T-helper 17 cell (primary cell): ENCODE measurements around the gene GYPE. TPM values are rescaled to one million over a fixed set of nuclear protein-coding genes. Genes with fewer than 3 reads are reported as not detected.
"Not testable (repeated sequence)": the region's sequence is repeated elsewhere in the genome, so short reads cannot be mapped to it uniquely, and the experiment has no call there.

Source experiments
- ATAC-seq: fragments of 150-1000 bp; cut with Tn5 transposase; 2 replicates; pipeline ENCODE4 v1.10.0; 2021; ENCODE audit warnings: mild to moderate bottlenecking, moderate library complexity
- DNase-seq, 3 donors: peaks; one replicate each; pipeline versions ENCODE4 v3.0.0 to v3.0.0-alpha.2; 2020 to 2021
- H3K9me3 ChIP-seq: one replicate; pipeline ENCODE4 v1.7.0; 2013; ENCODE audit warnings: low read length, mild to moderate bottlenecking; ENCODE audit not compliant: control insufficient read depth, poor library complexity, severe bottlenecking
- H3K27ac Mint-ChIP-seq: one replicate; pipeline ENCODE4 v1.8.0; 2022; ENCODE audit warnings: mild to moderate bottlenecking, moderate library complexity, mixed read lengths
- H3K27me3 Mint-ChIP-seq: one replicate; pipeline ENCODE4 v1.8.0; 2022; ENCODE audit warnings: mixed read lengths
- H3K36me3 Mint-ChIP-seq: one replicate; pipeline ENCODE4 v1.8.0; 2022; ENCODE audit warnings: low read depth, mixed read lengths
- H3K4me1 Mint-ChIP-seq: one replicate; pipeline ENCODE4 v1.8.0; 2022; ENCODE audit warnings: mild to moderate bottlenecking, mixed read lengths
- H3K4me3 Mint-ChIP-seq: one replicate; pipeline ENCODE4 v1.8.0; 2022; ENCODE audit warnings: mild to moderate bottlenecking, moderate library complexity, mixed read lengths
- total RNA-seq, 4 donors: library from RNA in 2 of 4; stranded (reverse) in 2 of 4; gene quantifications; one replicate each; pipeline ENCODE4 v1.2.3 and lab custom pipeline; 2022 to 2026

GYPE gene
- total RNA-seq (not detected), total RNA-seq (lab: John Stamatoyannopoulos, UW) (0 to 0.38 reads per million in 2 donors)

DNA sequence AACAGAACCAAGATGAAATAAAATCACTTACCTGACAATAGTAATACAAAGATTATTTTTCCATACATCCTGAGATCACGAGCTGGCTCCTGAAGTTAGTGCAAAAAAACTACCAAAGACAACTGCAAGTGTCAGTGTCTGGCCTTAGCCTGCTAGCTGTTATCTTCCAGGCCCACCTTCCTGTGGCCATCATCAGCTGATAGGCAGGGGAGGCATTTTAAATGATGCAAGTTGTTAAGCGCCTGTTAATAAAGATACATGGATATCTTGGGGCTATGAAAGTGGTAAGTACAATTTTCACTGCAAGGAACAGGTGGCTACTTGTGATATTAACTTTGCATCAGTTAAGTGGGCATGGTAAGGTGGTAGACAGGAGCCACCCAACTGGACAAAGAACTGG is at the start of gene GYPE:
GYPE (minus strand) TSS at position 120 of the 400 bp plus-strand sequence; CDS start at position 68, 52 bp downstream.
- H3K4me3 Mint-ChIP-seq, H3K4me1 Mint-ChIP-seq, DNase-seq, H3K27ac Mint-ChIP-seq, H3K36me3 Mint-ChIP-seq, ATAC-seq, H3K9me3 ChIP-seq: not testable (repeated sequence)
- peaks cover 17% of the 10 kb centered on the region for H3K27me3 Mint-ChIP-seq

DNA sequence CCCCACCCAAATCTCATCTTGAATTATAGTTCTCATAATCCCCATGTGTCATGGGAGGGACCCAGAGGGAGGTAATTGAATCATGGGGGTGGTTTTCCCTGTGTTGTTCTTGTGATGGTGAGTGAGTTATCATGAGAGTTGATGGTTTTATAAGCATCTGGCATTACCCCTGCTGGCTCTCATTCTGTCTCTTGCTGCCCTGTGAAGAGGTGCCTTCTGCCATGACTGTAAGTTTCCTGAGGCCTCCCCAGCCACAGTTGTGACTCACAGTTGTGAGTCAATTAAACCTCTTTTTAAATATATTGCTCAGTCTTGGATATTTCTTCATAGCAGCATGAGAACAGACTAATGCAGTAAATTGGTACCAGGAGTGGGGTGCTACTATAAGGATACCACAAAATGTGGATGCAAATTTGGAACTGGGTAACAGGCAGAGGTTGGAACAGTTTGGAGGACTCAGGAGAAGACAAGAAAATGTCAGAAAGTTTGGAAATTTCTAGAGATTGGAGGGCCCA is 46.2 kb upstream of the GYPE start:
- ATAC-seq: not testable (repeated sequence)

DNA sequence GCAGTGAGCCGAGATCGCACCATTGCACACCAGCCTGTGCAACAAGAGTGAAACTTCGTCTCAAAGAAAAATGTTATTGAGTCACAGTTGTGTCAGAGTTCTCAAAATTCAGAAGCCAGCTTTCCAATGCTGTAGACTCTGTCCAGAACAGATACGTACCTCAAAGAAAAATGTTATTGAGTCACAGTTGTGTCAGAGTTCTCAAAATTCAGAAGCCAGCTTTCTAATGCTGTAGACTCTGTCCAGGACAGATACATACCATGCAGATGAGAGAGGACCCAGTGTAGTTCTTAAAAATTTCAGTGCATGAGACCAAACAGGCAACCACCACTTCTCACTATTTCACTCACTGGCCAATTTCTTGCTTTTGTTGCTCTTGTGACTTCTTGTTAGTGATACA is 45.6 kb upstream of the GYPE start:
- H3K4me3 Mint-ChIP-seq, DNase-seq, H3K36me3 Mint-ChIP-seq, ATAC-seq, H3K27me3 Mint-ChIP-seq, H3K4me1 Mint-ChIP-seq, H3K9me3 ChIP-seq, H3K27ac Mint-ChIP-seq: not testable (repeated sequence)

More for the DNA sequence above, 46.2 kb upstream of the GYPE start:
- not testable (repeated sequence) for H3K27ac Mint-ChIP-seq, DNase-seq, H3K27me3 Mint-ChIP-seq, H3K36me3 Mint-ChIP-seq, H3K9me3 ChIP-seq, H3K4me1 Mint-ChIP-seq, H3K4me3 Mint-ChIP-seq

DNA sequence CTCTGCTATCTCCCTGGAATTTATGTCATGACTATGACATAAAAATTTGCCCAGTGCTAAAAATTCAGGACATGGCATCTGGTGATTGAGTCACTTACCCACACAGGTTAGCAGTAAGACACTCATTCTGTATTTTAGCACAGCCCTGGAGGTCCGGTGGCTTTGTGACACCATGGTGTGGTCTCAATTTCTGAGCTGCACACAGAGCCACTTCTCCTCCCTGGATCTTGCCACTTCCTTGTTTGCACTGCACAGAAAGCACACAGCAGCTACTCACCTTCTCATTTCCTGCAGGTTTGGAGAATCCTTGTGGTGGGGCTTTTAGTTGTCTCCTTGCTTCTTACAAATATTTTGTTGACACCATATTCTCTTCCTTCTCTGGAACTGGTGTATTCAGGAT is 44.8 kb upstream of the GYPE start:
- H3K27ac Mint-ChIP-seq, H3K27me3 Mint-ChIP-seq, DNase-seq, ATAC-seq, H3K36me3 Mint-ChIP-seq, H3K4me1 Mint-ChIP-seq, H3K9me3 ChIP-seq, H3K4me3 Mint-ChIP-seq: not testable (repeated sequence)

DNA sequence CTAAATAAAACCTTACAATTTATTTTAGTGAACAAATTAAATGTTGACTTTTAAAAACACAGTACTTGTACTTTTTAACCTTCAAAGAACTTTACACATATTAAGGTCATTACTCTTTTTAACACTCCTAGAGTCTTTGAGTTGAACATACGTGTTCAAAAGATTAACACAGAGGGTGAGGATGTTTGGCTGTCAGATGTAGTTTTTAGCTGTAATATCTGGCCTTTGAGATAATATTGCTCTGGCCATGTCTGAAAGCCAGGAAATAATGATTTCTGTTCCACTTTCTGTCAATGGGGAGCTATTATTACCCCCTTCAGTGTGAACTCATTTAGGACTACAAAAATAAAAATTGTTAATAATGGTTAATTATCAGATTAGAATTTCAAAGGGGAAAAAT is 42.1 kb upstream of the GYPE start:
- H3K27ac Mint-ChIP-seq, H3K9me3 ChIP-seq, DNase-seq, H3K4me1 Mint-ChIP-seq, ATAC-seq, H3K27me3 Mint-ChIP-seq, H3K4me3 Mint-ChIP-seq, H3K36me3 Mint-ChIP-seq: not testable (repeated sequence)

DNA sequence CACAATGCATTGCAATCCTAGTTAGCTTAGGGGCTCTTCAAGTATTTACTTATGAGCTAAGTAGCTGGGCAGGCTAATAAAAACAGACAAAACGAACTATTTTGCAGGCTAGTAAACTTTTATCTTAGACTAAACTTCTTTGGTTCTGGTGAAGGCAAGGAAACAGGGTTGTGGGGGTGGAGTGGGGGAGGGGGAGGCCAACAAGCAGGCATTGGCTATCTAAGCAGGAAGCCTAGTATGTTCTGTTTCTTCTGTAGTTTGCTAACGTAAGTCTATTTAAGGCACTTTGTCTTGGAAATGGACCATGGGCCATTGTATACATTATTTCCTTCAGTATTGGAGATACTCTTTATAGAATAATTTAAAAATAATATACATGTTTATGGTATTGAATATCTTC is 35.3 kb upstream of the GYPE start:
- H3K4me3 Mint-ChIP-seq, H3K27ac Mint-ChIP-seq, H3K4me1 Mint-ChIP-seq, H3K9me3 ChIP-seq, H3K27me3 Mint-ChIP-seq, H3K36me3 Mint-ChIP-seq, ATAC-seq, DNase-seq: not testable (repeated sequence)

DNA sequence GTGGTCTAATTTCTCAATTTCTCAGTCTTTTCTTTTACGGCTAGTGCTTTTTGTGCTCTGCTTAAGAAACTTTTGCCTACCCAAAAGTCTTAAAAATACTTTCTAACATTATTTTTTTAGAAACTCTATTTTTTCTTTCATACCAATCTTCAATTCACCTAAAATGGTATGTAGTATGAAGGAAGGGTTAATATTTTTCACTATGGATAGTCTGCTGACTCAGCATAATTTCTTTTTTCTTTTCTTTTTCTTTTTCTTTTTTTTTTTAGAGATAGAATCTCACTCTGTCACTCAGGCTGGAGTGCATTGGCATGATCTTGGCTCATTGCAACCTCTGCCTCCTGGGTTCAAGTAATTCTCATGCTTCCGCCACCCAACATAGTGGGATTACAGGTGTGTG is 34.2 kb upstream of the GYPE start:
- ATAC-seq (no peak), DNase-seq (no peak)
- Mint-ChIP-seq H3K36me3 (no peaks in the 10 kb centered on the region), H3K27me3 (peaks cover 2% of the 10 kb centered on the region), H3K4me1 (no peaks in the 10 kb centered on the region), H3K27ac (no peak overlapping the region), H3K4me3 (no peak overlapping the region)
- no peaks in the 10 kb centered on the region for H3K9me3 ChIP-seq

DNA sequence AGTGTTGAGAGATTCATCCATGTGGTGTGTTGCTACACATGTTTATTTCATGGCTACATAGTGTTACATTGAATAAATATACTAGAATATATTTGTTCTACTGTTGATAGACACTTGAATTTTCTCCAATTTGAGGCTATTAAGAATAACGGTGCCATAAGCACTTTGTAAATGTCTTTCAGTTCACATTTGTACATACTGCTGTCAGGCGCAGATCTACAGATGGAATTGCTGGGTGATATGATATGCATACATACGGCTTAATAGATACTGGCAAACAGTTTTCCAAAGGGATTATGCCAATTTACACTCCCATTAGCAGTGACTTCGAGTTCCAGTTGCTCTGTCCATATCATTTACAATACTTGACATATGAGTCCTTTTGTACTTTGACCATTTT is 33.5 kb upstream of the GYPE start:
- DNase-seq, H3K36me3 Mint-ChIP-seq, H3K9me3 ChIP-seq, ATAC-seq, H3K27ac Mint-ChIP-seq, H3K27me3 Mint-ChIP-seq, H3K4me3 Mint-ChIP-seq, H3K4me1 Mint-ChIP-seq: not testable (repeated sequence)

DNA sequence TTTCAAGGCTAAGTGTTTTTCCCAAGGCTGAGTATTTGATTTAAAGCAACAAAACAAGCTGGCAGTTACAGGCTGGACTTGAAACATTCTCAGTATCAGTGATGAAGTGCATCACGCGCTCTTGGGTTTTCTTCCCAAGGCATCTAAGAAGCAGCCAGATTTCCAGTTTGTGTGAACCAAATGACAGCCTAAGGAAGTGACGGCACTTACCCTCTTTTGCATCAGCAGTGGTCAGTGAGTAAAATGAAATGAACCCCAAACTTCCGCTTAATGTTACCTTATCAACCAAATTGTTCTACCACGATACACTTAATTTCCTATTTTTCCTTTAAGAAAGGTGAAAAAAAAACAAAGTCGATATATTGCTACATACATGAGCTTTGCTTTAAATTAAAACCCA is 15.8 kb upstream of the GYPE start:
- Mint-ChIP-seq H3K36me3 (peaks cover 2% of the 10 kb centered on the region), H3K27ac (no peak overlapping the region), H3K4me1 (peaks cover 2% of the 10 kb centered on the region), H3K27me3 (no peaks in the 10 kb centered on the region), H3K4me3 (no peak overlapping the region)
- ATAC-seq: no peak
- DNase-seq: no peak
- H3K9me3 ChIP-seq: no peaks in the 10 kb centered on the region

DNA sequence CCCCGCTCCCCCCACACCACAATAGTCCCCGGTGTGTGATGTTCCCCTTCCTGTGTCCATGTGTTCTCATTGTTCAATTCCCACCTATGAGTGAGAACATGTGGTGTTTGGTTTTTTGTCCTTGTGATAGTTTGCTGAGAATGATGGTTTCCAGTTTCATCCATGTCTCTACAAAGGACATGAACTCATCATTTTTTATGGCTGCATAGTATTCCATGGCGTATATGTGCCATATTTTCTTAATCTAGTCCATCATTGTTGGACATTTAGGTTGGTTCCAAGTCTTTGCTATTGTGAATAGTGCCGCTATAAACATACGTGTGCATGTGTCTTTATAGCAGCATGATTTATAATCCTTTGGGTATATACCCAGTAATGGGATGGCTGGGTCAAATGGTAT is 11.1 kb upstream of the GYPE start:
- H3K9me3 ChIP-seq, ATAC-seq, H3K4me3 Mint-ChIP-seq, DNase-seq, H3K36me3 Mint-ChIP-seq, H3K27ac Mint-ChIP-seq, H3K4me1 Mint-ChIP-seq, H3K27me3 Mint-ChIP-seq: not testable (repeated sequence)

DNA sequence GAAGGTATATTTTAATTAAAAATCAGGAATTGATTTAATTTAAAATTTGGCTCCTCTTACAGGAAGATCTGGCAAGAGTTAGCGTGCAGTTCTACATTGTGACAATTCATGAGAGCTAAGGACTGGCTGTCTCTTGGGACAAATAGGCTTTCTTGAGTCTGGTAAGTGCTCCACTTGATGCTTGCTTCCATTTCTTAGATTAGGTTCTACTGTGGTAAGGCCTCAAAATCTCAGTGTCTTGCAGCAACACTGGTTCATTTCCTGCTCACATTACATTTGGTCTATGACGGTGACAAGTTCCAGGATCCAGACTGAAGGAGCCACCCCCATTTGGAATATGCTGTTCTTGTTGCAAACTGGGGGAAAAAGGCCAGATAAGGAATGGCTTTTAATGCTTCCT is 7.1 kb upstream of the GYPE start:
- peak overlapping the region; percentile 7 for H3K4me3 Mint-ChIP-seq
- not testable (repeated sequence) for H3K27ac Mint-ChIP-seq

DNA sequence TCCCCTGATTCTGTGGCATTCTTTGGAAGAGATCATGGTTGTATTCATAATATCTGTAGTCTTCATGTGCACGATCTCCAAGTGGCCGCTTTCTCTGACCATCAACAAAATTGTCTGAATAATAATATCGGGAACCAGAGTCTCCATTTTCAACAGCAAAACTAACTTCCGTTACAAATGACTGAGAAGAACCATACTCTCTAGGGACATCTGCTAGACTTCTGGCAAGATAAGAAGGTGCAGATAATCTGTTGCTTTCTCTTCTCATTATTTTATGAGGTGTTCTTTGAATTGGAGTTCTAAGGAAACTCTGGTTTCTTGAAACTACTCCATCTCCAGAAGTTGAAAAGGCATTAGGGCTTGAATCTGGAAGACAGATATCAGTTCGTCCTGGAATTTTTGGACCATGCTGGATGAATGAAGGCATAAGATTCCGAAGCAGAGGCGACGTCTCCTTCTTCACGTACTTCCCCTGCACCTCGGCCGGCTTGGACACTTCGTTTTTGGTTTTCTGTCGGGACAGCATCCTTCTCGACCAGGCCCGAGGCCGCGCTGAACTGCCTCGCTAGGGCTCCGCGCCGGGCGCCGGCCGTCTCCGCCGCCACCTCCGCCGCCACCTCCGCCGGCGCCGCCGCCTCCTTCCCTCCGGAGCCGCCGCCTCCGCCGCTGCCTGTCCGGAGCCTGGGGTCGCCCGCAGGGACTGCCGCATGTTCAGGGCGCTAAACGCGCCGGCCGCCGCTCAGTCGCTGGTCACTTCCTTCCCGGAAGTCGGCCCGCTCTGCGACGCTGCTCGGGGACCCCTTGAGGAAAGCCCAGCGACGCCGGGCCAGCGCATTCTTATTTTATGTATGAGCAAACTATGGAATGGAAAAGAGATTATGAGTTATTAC is 6.4 kb upstream of the GYPE start:
- H3K9me3 ChIP-seq, H3K4me1 Mint-ChIP-seq, H3K36me3 Mint-ChIP-seq, H3K27ac Mint-ChIP-seq: not testable (repeated sequence)
- H3K4me3 Mint-ChIP-seq: peak overlapping the region; percentile 85
- peak in 1 of 3 donors; percentile 9 for DNase-seq
- H3K27me3 Mint-ChIP-seq: peaks cover 11% of the 10 kb centered on the region
- peak; percentile 37 for ATAC-seq

More for the DNA sequence above, 7.1 kb upstream of the GYPE start:
- not testable (repeated sequence) for DNase-seq, H3K4me1 Mint-ChIP-seq, ATAC-seq, H3K36me3 Mint-ChIP-seq, H3K9me3 ChIP-seq
- H3K27me3 Mint-ChIP-seq: peaks cover 11% of the 10 kb centered on the region

DNA sequence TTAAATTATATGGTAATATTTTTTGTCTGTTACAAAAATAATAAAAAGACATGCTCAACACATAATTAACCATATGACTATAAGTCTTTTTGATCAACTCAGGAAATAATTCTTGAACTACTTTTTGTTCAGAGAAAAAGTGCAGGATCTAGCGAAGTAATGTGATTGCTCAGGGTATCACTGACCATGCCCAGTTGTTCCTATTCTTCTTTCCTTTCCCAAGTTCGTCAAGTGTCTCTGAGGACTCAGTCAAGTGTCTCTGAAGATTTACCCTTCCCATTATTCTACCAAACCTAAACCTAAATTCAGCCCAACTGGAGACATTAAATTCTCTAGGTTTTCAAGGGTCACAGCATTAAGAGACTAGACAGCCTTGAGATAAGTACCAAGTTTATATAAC is 5.5 kb upstream of the GYPE start:
- not testable (repeated sequence) for DNase-seq, H3K4me3 Mint-ChIP-seq, H3K36me3 Mint-ChIP-seq, H3K9me3 ChIP-seq, ATAC-seq, H3K27ac Mint-ChIP-seq, H3K4me1 Mint-ChIP-seq
- peaks cover 17% of the 10 kb centered on the region for H3K27me3 Mint-ChIP-seq

DNA sequence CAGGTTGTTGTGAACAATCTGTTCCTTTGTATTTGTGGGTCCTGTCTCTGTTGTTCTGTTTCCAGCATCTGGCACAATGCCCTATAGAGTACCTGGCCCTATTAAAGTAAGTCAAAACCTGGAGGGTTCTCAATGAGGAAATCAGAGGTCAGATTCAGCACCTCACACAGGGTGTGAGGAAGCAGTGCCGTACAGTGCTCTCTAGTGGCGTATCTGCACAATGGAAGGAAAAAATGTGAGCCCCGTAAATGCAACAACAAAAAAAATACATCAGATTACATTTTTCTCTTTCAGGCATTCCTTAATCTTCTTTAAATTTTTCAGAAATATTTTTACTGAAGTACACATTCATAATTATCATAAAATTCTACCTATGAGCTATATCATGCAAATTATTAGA is 2.5 kb upstream of the GYPE start:
- not testable (repeated sequence) for DNase-seq, H3K4me3 Mint-ChIP-seq

More for the DNA sequence above, 2.5 kb upstream of the GYPE start:
- ATAC-seq: peak; percentile 40
- not testable (repeated sequence) for H3K4me1 Mint-ChIP-seq, H3K27ac Mint-ChIP-seq, H3K9me3 ChIP-seq, H3K36me3 Mint-ChIP-seq
- H3K27me3 Mint-ChIP-seq: peaks cover 17% of the 10 kb centered on the region
